RWPE2 (cell line): ENCODE data around the gene APBB1.

Source experiments
- ATAC-seq: fragments of 200-7000 bp; cut with Tn5 transposase; 3 replicates; pipeline ENCODE4 v1.9.1; 2021; ENCODE audit warnings: low read depth
- DNase-seq: peaks from one replicate; pipeline ENCODE4 v3.0.0-alpha.2; 2020; ENCODE audit warnings: low spot score
- H3K27ac ChIP-seq: fragments of 450-650 bp; 2 replicates; pipeline ENCODE4 v1.5.1; 2017; ENCODE audit warnings: mild to moderate bottlenecking; ENCODE audit not compliant: poor library complexity, severe bottlenecking
- H3K27me3 ChIP-seq: fragments of 250-450 bp; sonication (Bioruptor Pico); 2 replicates; pipeline ENCODE4 v1.5.1; 2021; ENCODE audit warnings: mild to moderate bottlenecking, moderate library complexity; ENCODE audit not compliant: insufficient read depth, poor library complexity, severe bottlenecking
- H3K36me3 ChIP-seq: fragments of 250-450 bp; sonication (Bioruptor Pico); 2 replicates; pipeline ENCODE4 v1.5.1; 2020; ENCODE audit warnings: low read depth, mild to moderate bottlenecking, moderate library complexity
- H3K4me1 ChIP-seq: fragments of 250-450 bp; sonication (Bioruptor Pico); 2 replicates; pipeline ENCODE4 v1.5.1; 2021; ENCODE audit warnings: mild to moderate bottlenecking, moderate library complexity; ENCODE audit not compliant: insufficient read depth, poor library complexity, severe bottlenecking
- H3K4me3 ChIP-seq: fragments of 250-450 bp; sonication (Bioruptor Pico); 2 replicates; pipeline ENCODE4 v1.5.1; 2021; ENCODE audit warnings: mild to moderate bottlenecking, moderate library complexity; ENCODE audit not compliant: severe bottlenecking
- H3K9me3 ChIP-seq: fragments of 250-450 bp; sonication (Bioruptor Pico); 2 replicates; pipeline ENCODE4 v1.5.1; 2021; ENCODE audit warnings: mild to moderate bottlenecking, moderate library complexity; ENCODE audit not compliant: severe bottlenecking
- CTCF ChIP-seq: fragments of 450-650 bp; IDR thresholded peaks from one replicate; pipeline ENCODE4 v1.5.1; 2017; ENCODE audit warnings: mild to moderate bottlenecking, moderate library complexity; ENCODE audit not compliant: poor library complexity, severe bottlenecking

APBB1 gene

GRCh38 chr11:6411594-6412031 is 7.3 kb downstream of the APBB1 start:
- Histone ChIP-seq H3K9me3 (no peaks in the 10 kb centered on the region), H3K36me3 (no peaks in the 10 kb centered on the region), H3K27me3 (no peaks in the 10 kb centered on the region), H3K27ac (no peak overlapping the region), H3K4me1 (no peaks in the 10 kb centered on the region), H3K4me3 (no peak overlapping the region)
- TF ChIP-seq CTCF: no peak
- no peak for ATAC-seq
- DNase-seq: no peak

- Histone ChIP-seq H3K4me3 (no peak overlapping the region), H3K4me1 (no peaks in the 10 kb centered on the region), H3K9me3 (no peaks in the 10 kb centered on the region), H3K27ac (no peak overlapping the region), H3K36me3 (no peaks in the 10 kb centered on the region), H3K27me3 (no peaks in the 10 kb centered on the region)
- DNase-seq (no peak), ATAC-seq (no peak)
- no peak for TF ChIP-seq CTCF
Observed at GRCh38 chr11:6410695-6411430, 8.0 kb downstream of the APBB1 start.

- H3K9me3 ChIP-seq: no peaks in the 10 kb centered on the region
- no peaks in the 10 kb centered on the region for H3K36me3 ChIP-seq
- H3K27ac ChIP-seq: no peak overlapping the region
- ATAC-seq (no peak), DNase-seq (no peak)
- no peaks in the 10 kb centered on the region for H3K4me1 ChIP-seq
- TF ChIP-seq CTCF: no peak
- no peaks in the 10 kb centered on the region for H3K27me3 ChIP-seq
- H3K4me3 ChIP-seq: no peak overlapping the region
Observed at GRCh38 chr11:6406370-6406769, 12.5 kb downstream of the APBB1 start.

- H3K4me1 ChIP-seq: no peaks in the 10 kb centered on the region
- H3K36me3 ChIP-seq: no peaks in the 10 kb centered on the region
- H3K4me3 ChIP-seq: no peak overlapping the region
- no peaks in the 10 kb centered on the region for H3K9me3 ChIP-seq
- no peaks in the 10 kb centered on the region for H3K27me3 ChIP-seq
- no peak for TF ChIP-seq CTCF
- no peak overlapping the region for H3K27ac ChIP-seq
- ATAC-seq: no peak
- no peak for DNase-seq
Observed at GRCh38 chr11:6405846-6406245, 13.0 kb downstream of the APBB1 start.

GRCh38 chr11:6405052-6405667 is 13.7 kb downstream of the APBB1 start:
- ATAC-seq (no peak), DNase-seq (no peak)
- no peak overlapping the region for H3K27ac ChIP-seq
- TF ChIP-seq CTCF: no peak
- H3K4me3 ChIP-seq: no peak overlapping the region
- no peaks in the 10 kb centered on the region for H3K4me1 ChIP-seq
- H3K9me3 ChIP-seq: no peaks in the 10 kb centered on the region
- no peaks in the 10 kb centered on the region for H3K27me3 ChIP-seq
- H3K36me3 ChIP-seq: no peaks in the 10 kb centered on the region
